HG03342 (cell line): ENCODE results near the gene PRDM4.
"Not testable (repeated sequence)": the region's sequence is repeated elsewhere in the genome, so short reads cannot be mapped to it uniquely, and the experiment has no call there.

Experiments used
- ATAC-seq: cut with Tn5 transposase; IDR thresholded peaks from one replicate; pipeline ENCODE4 v1.9.1; 2021; ENCODE audit warnings: mild to moderate bottlenecking, moderate library complexity; ENCODE audit not compliant: unreplicated experiment

The PRDM4 gene

DNA sequence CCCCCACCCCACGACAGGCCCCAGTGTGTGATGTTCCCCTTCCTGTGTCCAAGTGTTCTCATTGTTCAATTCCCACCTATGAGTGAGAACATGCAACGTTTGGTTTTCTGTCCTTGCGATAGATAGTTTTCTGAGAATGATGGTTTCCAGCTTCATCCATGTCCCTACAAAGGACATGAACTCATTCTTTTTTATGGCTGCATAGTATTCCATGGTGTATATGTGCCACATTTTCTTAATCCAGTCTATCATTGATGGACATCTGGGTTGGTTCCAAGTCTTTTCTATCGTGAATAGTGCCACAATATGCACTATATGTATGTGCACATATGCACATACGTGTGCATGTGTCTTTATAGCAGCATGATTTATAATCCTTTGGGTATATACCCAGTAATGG is 55.4 kb downstream of the PRDM4 start:
- not testable (repeated sequence) for ATAC-seq

DNA sequence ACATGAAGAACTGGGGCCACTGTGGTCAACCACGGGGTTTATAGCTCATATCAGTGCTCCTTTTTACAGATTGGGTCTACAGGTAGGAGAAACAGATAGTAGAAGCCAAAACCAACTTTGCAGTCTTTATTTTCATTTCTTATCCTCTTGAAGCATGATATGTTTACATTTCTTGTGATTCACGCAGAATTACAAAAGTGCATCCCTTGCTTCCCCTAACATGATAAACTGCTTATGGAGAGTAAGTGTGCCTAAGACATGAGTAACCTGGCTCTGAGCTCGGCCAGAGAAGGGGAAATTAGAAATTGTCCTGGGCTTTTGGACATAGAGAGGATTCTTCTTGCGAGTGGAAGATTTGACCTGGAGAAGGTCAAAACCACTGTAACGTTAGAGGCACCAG is 56.9 kb downstream of the PRDM4 start:
- no peak for ATAC-seq

DNA sequence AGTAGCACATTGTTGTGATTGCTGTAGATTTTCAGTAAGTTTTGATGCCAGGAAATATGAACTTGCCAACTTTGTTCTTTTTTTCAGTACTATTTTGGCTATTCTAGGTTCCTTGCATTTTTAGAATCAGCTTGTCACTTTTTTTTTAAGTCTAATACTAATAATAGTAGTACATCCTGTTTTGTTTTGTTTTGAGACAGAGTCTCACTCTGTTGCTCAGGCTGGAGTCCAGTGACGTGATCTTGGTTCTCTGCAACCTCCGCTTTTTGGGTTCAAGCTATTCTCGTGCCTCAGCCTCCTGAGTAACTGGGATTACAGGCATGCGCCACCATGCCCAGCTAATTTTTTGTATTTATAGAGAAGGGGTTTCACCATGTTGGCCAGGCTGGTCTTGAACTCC is 58.8 kb downstream of the PRDM4 start:
- no peak for ATAC-seq

- ATAC-seq = not testable (repeated sequence)
Measured at GRCh38 chr12:107695772-107696171, 65.2 kb downstream of the PRDM4 start.

DNA sequence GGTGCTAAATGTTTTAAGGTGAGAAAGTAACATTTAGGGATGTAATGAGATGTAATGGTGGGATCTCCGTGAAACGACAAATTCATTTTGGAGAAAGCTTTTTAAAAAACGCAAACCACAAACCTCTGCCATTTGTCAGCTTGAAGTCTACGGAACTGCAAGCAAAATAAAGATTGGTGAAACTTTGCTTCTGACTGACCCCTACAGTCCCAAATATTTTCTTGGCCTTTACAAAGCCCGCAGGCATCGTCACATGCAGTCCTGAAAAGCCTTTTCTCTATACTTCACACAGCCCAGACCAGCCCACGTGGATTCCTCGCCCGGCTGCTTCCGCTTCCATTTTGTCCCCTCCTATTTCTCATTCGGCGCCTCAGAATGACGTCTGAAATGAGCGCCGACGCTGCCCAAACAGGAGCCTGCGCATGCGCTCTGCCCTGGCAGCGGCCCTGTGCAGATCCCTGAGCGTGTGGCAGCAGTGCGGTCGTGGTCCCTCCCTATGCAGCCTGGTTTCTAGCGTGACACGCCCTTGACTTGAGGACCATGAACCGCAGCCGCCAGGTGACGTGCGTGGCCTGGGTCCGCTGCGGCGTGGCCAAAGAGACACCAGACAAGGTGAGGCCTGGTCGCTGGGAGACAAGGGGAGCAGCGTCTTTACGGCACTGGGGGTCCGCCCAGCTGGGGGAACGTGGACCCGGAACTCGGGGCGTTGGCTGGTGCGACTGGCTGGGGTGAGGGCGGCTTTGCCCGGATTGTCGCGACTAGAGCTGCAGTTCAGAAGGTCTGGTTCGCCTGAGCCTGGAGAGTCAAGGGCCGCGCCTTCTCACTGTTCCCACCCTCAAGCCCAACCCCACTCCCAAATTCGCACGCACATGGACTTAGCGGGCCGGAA is 75.3 kb downstream of the PRDM4 start, which contains the start of gene PWP1:
Gene PWP1 (plus strand): TSS at position 440 of the 889 bp plus-strand sequence. CDS start 101 bp downstream, at position 541.
- peak; percentile 92 for ATAC-seq

GRCh38 chr12:107684990-107685359 is 76.0 kb downstream of the PRDM4 start:
- no peak for ATAC-seq

DNA sequence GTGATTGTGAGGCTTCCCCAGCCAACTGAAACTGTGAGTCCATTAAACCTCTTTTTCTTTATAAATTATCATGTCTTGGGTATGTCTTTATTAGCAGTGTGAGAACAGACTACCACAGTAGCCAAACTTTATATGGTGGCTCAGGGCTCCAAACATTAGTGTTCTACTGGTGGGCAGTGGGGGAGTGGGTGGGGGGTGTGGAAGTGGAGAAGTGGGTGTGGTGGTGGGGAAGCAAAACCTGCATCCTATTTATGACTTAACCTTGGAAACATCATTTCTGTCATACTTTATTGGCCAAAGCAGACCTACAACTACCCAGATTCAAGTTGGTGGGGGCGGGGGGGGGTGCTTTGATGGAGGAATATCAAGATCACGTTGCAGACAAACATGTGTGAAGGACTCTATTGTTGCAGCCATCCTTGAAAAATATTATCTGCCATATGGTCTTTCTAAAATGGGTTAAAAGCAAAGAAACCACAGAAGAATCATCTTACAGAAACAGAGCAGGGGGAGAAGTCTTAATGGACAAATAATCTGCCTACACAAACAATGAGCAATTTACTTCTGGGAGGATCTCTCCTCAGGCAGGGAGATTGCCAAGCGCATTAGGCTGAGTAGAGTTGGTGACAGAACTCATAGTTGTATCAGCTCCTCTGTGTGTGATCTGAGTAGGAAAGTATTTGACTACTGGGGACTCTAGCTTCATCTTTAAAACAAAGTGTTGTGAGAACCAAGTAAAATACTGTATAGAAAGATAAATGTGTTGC is 76.7 kb downstream of the PRDM4 start:
- ATAC-seq = no peak
